H1 (cell line): ENCODE results near the gene SPOCK2. TPM values are rescaled to one million over a fixed set of nuclear protein-coding genes. Genes with fewer than 3 reads are reported as not detected.

Source experiments
- TAF1 ChIP-seq: IDR thresholded peaks from 2 replicates; pipeline ENCODE4 v1.6.1; 2011; ENCODE audit warnings: mild to moderate bottlenecking, low read depth, low read length
- polyA plus RNA-seq, 7 experiments: library from polyadenylated mRNA; depleted of rRNA in 3 of 7; stranded (reverse) in 5 of 7; unstranded in 2 of 7; fragments of >200 nt in 5 of 7; fragments of 200-250 nt in 2 of 7; gene quantifications; 1 replicate in 5 of 7; 2 replicates in 1 of 7; 4 replicates in 1 of 7; pipeline versions ENCODE4 v1.2.1 to v1.2.3, GENCODE V29; 2011 to 2013; ENCODE audit warnings: missing spikeins in 2 of 7, mixed read lengths in 2 of 7
- total RNA-seq: library from RNA; stranded (reverse); fragmentation: NEBNext Ultra II Directional; extraction: Animal tissue kit (Norgen Biotek cat#: 25700); gene quantifications from 2 replicates; pipeline ENCODE4 v1.2.1, GENCODE V29; 2021

Gene SPOCK2
- total and polyA plus RNA-seq, 2 of the 8 experiments (the other 6 are each of a cell fraction or from before 2014, with no cell fraction given) = 1.5 to 1.9 TPM

- no peak for TF ChIP-seq TAF1
- TF ChIP-seq, all 59 proteins: peak for 0
Measured at GRCh38 chr10:72016608-72017300, 71.6 kb downstream of the SPOCK2 start (continued).
